ENCODE results near the gene WAS.
"Not testable (repeated sequence)": the region's sequence is repeated elsewhere in the genome, so short reads cannot be mapped to it uniquely, and the experiment has no call there.

Gene WAS

GRCh38 chrX:48685416-48685815, 1.8 kb downstream of the WAS start:
- DNase-seq: no peak

GRCh38 chrX:48688531-48689150, 5.0 kb downstream of the WAS start:
- DNase-seq: no peak

GRCh38 chrX:48689208-48689920, 5.8 kb downstream of the WAS start:
- no peak for DNase-seq

- DNase-seq: not testable (repeated sequence)
Measured at GRCh38 chrX:48691746-48692145, 8.1 kb downstream of the WAS start.

GRCh38 chrX:48694776-48695533, 11.4 kb downstream of the WAS start:
- DNase-seq: no peak

- peak in 6 of 14 donors; percentile 4 to 41 (median 22) for DNase-seq
Measured at GRCh38 chrX:48695534-48695896, 11.9 kb downstream of the WAS start.

GRCh38 chrX:48695925-48696300, 12.3 kb downstream of the WAS start:
- peak in 3 of 14 donors; percentile 28 to 51 (median 45) for DNase-seq

- peak; percentile 19 to 88 (median 71) for DNase-seq
Measured at GRCh38 chrX:48696301-48696908, 12.8 kb downstream of the WAS start, which contains the start of gene SUV39H1. TSS of gene SUV39H1 (plus strand) at chrX:48696734. CDS start at chrX:48696785, 51 bp downstream.

- peak in 3 of 14 donors; percentile 40 to 49 (median 48) for DNase-seq
Measured at GRCh38 chrX:48696909-48697727, 13.5 kb downstream of the WAS start.

- no peak for DNase-seq
Measured at GRCh38 chrX:48698306-48698705, 14.7 kb downstream of the WAS start.

GRCh38 chrX:48700246-48700645, 16.6 kb downstream of the WAS start:
- no peak for DNase-seq

GRCh38 chrX:48700951-48701653, 17.5 kb downstream of the WAS start:
- DNase-seq: no peak

GRCh38 chrX:48702032-48702431, 18.4 kb downstream of the WAS start:
- no peak for DNase-seq

GRCh38 chrX:48702716-48703115, 19.1 kb downstream of the WAS start:
- DNase-seq: no peak

- no peak for DNase-seq
Measured at GRCh38 chrX:48703228-48703627, 19.6 kb downstream of the WAS start.

- DNase-seq: peak in 5 of 14 donors; percentile 12 to 40 (median 26)
Measured at GRCh38 chrX:48703642-48704481, 20.3 kb downstream of the WAS start.

- DNase-seq: no peak
Measured at GRCh38 chrX:48705871-48706270, 22.3 kb downstream of the WAS start.

- DNase-seq: no peak
Measured at GRCh38 chrX:48709522-48710112, 26.0 kb downstream of the WAS start.

- no peak for DNase-seq
Measured at GRCh38 chrX:48711162-48711928, 27.7 kb downstream of the WAS start.

All from C1 segment of cervical spinal cord (tissue), 14 donors.